Measurements from ENCODE around the gene PRKCZ. TPM values are rescaled to one million over a fixed set of nuclear protein-coding genes. Genes with fewer than 3 reads are reported as not detected.

PRKCZ gene
- polyA plus RNA-seq, 3 donors, result 0.74 to 1.9 (median 1.4) TPM

- H3K27me3 Mint-ChIP-seq (ENCODE audit: low read depth in 3 of 3), result peaks cover 2 to 4% (median 2%) of the 10 kb centered on the region in 3 donors
- H3K4me1 ChIP-seq (ENCODE audit: control insufficient read depth in 1 of 2, insufficient read depth in 2 of 2, low read length in 2 of 2), result peaks cover 18 to 19% of the 10 kb centered on the region in 2 donors
- H3K79me2 ChIP-seq (ENCODE audit: insufficient read depth, low read length), result no peaks in the 10 kb centered on the region
- H3K9me3 Mint-ChIP-seq, result peaks cover 0 to 1% (median 0%) of the 10 kb centered on the region in 7 donors
- no peaks in the 10 kb centered on the region for H3K36me3 Mint-ChIP-seq
- intact Hi-C loops (cut with micrococcal nuclease), result no loop called here
- no peaks in the 10 kb centered on the region for H3K27me3 ChIP-seq (ENCODE audit: control insufficient read depth in 2 of 2, insufficient read depth in 2 of 2, low read length in 2 of 2)
- no peak overlapping the region for H3K4me3 Mint-ChIP-seq
- WGBS (ENCODE audit: insufficient coverage), result 86% methylated on average over 23 of the region's 33 CpGs
- no peak overlapping the region for H2AFZ ChIP-seq (ENCODE audit: insufficient read depth, low read depth, low read length, poor library complexity, severe bottlenecking)
- H3K9me3 ChIP-seq (replicated peaks in 1 of 2; ENCODE audit: control insufficient read depth in 1 of 2, insufficient read depth in 1 of 2, low read length in 2 of 2), result no peaks in the 10 kb centered on the region
- no peak for DNase-seq
- H3K4me3 ChIP-seq (replicated peaks in 1 of 3; ENCODE audit: low read depth in 2 of 3, low read length in 3 of 3), result no peak overlapping the region
- H3K4me2 ChIP-seq (replicated peaks; ENCODE audit: extremely low read depth, low read length, poor library complexity, severe bottlenecking), result no peak overlapping the region
- peak overlapping the region in 1 of 7 donors; percentile 54 for H3K27ac Mint-ChIP-seq
- TF ChIP-seq CTCF (IDR thresholded peaks at IDR 0.05), result peak; percentile 8
- H3K27ac ChIP-seq (ENCODE audit: low read depth in 1 of 2, low read length in 2 of 2), result no peak overlapping the region
- H3K4me1 Mint-ChIP-seq, result peaks cover 10% of the 10 kb centered on the region
- no peak overlapping the region for H3K9ac ChIP-seq (ENCODE audit: insufficient read depth, low read length, poor library complexity, severe bottlenecking)
- H4K20me1 ChIP-seq (ENCODE audit: insufficient read depth, low read length), result no peaks in the 10 kb centered on the region
- no peaks in the 10 kb centered on the region for H3K36me3 ChIP-seq (replicated peaks in 1 of 2; ENCODE audit: control insufficient read depth in 1 of 2, insufficient read depth in 2 of 2, low read length in 2 of 2)
Measured at GRCh38 chr1:2108213-2108876, 58.1 kb downstream of the PRKCZ start.

- Histone ChIP-seq H3K79me2 (ENCODE audit: insufficient read depth, low read length) (no peaks in the 10 kb centered on the region), H3K27me3 (ENCODE audit: control insufficient read depth in 2 of 2, insufficient read depth in 2 of 2, low read length in 2 of 2) (no peaks in the 10 kb centered on the region), H3K9me3 (replicated peaks in 1 of 2; ENCODE audit: control insufficient read depth in 1 of 2, insufficient read depth in 1 of 2, low read length in 2 of 2) (no peaks in the 10 kb centered on the region), H3K9ac (ENCODE audit: insufficient read depth, low read length, poor library complexity, severe bottlenecking) (no peak overlapping the region), H2AFZ (ENCODE audit: insufficient read depth, low read depth, low read length, poor library complexity, severe bottlenecking) (no peak overlapping the region), H3K4me2 (replicated peaks; ENCODE audit: extremely low read depth, low read length, poor library complexity, severe bottlenecking) (no peak overlapping the region), H3K27ac (ENCODE audit: low read depth in 1 of 2, low read length in 2 of 2) (no peak overlapping the region), H3K4me1 (ENCODE audit: control insufficient read depth in 1 of 2, insufficient read depth in 2 of 2, low read length in 2 of 2) (peaks cover 18 to 19% of the 10 kb centered on the region in 2 donors), H3K36me3 (replicated peaks in 1 of 2; ENCODE audit: control insufficient read depth in 1 of 2, insufficient read depth in 2 of 2, low read length in 2 of 2) (no peaks in the 10 kb centered on the region), H3K4me3 (replicated peaks in 1 of 3; ENCODE audit: low read depth in 2 of 3, low read length in 3 of 3) (no peak overlapping the region), H4K20me1 (ENCODE audit: insufficient read depth, low read length) (no peaks in the 10 kb centered on the region)
- Mint-ChIP-seq H3K4me3 (no peak overlapping the region), H3K27ac (peak overlapping the region in 1 of 7 donors; percentile 54), H3K27me3 (ENCODE audit: low read depth in 3 of 3) (peaks cover 2 to 4% (median 4%) of the 10 kb centered on the region in 3 donors), H3K9me3 (peaks cover 0 to 1% (median 0%) of the 10 kb centered on the region in 7 donors), H3K36me3 (no peaks in the 10 kb centered on the region), H3K4me1 (peaks cover 10% of the 10 kb centered on the region)
- intact Hi-C loops (cut with micrococcal nuclease), result no loop called here
- no peak for TF ChIP-seq CTCF (IDR thresholded peaks at IDR 0.05)
- DNase-seq, result no peak
- 92% methylated on average over 28 of the region's 28 CpGs for WGBS (ENCODE audit: insufficient coverage)
Measured at GRCh38 chr1:2108877-2109580, 58.8 kb downstream of the PRKCZ start.
